Measurements from ENCODE around the gene GLTPD2. TPM values are rescaled to one million over a fixed set of nuclear protein-coding genes. Genes with fewer than 3 reads are reported as not detected.

Gene GLTPD2
- total and polyA plus RNA-seq, 2 experiments from 2014 or later, result 0.47 to 1.3 TPM

GRCh38 chr17:4743216-4743615, 45.5 kb upstream of the GLTPD2 start (continued):
- no peak for TF ChIP-seq CTCF (conservative IDR thresholded peaks at IDR 0.05; ENCODE audit: low read depth in 2 of 2)
- no peak for TF ChIP-seq REST (IDR thresholded peaks at IDR 0.05; ENCODE audit: unreplicated experiment)
- no peak for TF ChIP-seq CREB1 (CRISPR knock-in tag; IDR thresholded peaks at IDR 0.05; ENCODE audit: low read depth)
- TF ChIP-seq POLR2AphosphoS5 (IDR thresholded peaks at IDR 0.05; ENCODE audit: low read depth), result no peak

GRCh38 chr17:4743898-4744297, 44.9 kb upstream of the GLTPD2 start:
- no peak overlapping the region for H2AFZ ChIP-seq
- H3K4me3 ChIP-seq, result no peak overlapping the region
- H3K9me2 ChIP-seq (ENCODE audit: insufficient read depth), result no peaks in the 10 kb centered on the region
- Mint-ChIP-seq H3K4me3 (no peak overlapping the region; the same call in 2 of the 3 replicates), H3K9me3 (no peaks in the 10 kb centered on the region; the same call in 2 of the 3 replicates), H3K27ac (no peak overlapping the region), H3K4me1 (peaks cover 22% of the 10 kb centered on the region; the same call in 2 of the 3 replicates), H3K36me3 (ENCODE audit: low read depth) (no peaks in the 10 kb centered on the region; the same call in 2 of the 3 replicates), H3K27me3 (ENCODE audit: insufficient read depth, low read depth, poor library complexity) (peaks cover 52% of the 10 kb centered on the region)
- H3K4me1 ChIP-seq (ENCODE audit: insufficient read depth), result peaks cover 11% of the 10 kb centered on the region
- H3K4me2 ChIP-seq, result no peak overlapping the region
- H3K36me3 ChIP-seq (ENCODE audit: insufficient read depth), result no peaks in the 10 kb centered on the region
- TF ChIP-seq CTCF (conservative IDR thresholded peaks at IDR 0.05; ENCODE audit: low read depth in 2 of 2), result no peak
- no peak for TF ChIP-seq EZH2phosphoT487 (IDR thresholded peaks at IDR 0.05; ENCODE audit: unreplicated experiment)
- TF ChIP-seq ZNF462 (CRISPR knock-in tag; IDR thresholded peaks at IDR 0.05), result no peak
- ATAC-seq (no peak), DNase-seq (ENCODE audit: low spot score) (no peak)
- H4K20me1 ChIP-seq (replicated peaks; ENCODE audit: insufficient read depth), result no peaks in the 10 kb centered on the region
- no peaks in the 10 kb centered on the region for H3K79me2 ChIP-seq (replicated peaks; ENCODE audit: insufficient read depth)
- peaks cover 39% of the 10 kb centered on the region for H3K27me3 ChIP-seq (ENCODE audit: insufficient read depth)
- H3F3A ChIP-seq (replicated peaks; ENCODE audit: low read depth), result peaks cover 19% of the 10 kb centered on the region; the same call in 1 of the 2 replicates
- H3K27ac ChIP-seq (ENCODE audit: low read depth), result no peak overlapping the region

All from GM23338 (cell line).